Measurements from ENCODE around the gene FHL2. TPM values are rescaled to one million over a fixed set of nuclear protein-coding genes. Genes with fewer than 3 reads are reported as not detected.

The FHL2 gene
- total RNA-seq (2014; rRNA removed; shearing (Covaris generic)) = 27.4 and 30.7 TPM in 2 replicates

- Histone ChIP-seq H3K4me1 (peaks cover 10% of the 10 kb centered on the region), H3K4me3 (peak within 1 kb of the TSS; percentile 97), H3K27ac (peak within 1 kb of the TSS; percentile 72), H3K27me3 (no peaks in the 10 kb centered on the region), H3K36me3 (0 out of 2 replicates have a peak, but pooled peaks cover 2% of the 10 kb centered on the region), H3K9me3 (replicated peaks) (no peaks in the 10 kb centered on the region)
- peak; percentile 81 to 86 for DNase-seq
Observed at GRCh38 chr2:105398336-105399206, at the start of gene FHL2. Gene FHL2 (minus strand): TSS chr2:105399051. CDS start chr2:105386516, 12,535 bp downstream.

- Histone ChIP-seq H3K36me3 (no peaks in the 10 kb centered on the region), H3K4me3 (no peak overlapping the region), H3K4me1 (peaks cover 35% of the 10 kb centered on the region), H3K9me3 (replicated peaks) (no peaks in the 10 kb centered on the region), H3K27ac (no peak overlapping the region), H3K27me3 (no peaks in the 10 kb centered on the region)
- no peak for DNase-seq
Observed at GRCh38 chr2:105447476-105447875, 48.6 kb upstream of the FHL2 start.

GRCh38 chr2:105446501-105446900, 47.6 kb upstream of the FHL2 start:
- Histone ChIP-seq H3K4me1 (peaks cover 35% of the 10 kb centered on the region), H3K36me3 (no peaks in the 10 kb centered on the region), H3K27me3 (no peaks in the 10 kb centered on the region), H3K4me3 (peak overlapping the region; percentile 35; the same call in 1 of the 2 replicates), H3K27ac (peak overlapping the region; percentile 9; the same call in 1 of the 2 replicates), H3K9me3 (replicated peaks) (no peaks in the 10 kb centered on the region)
- DNase-seq = no peak

GRCh38 chr2:105445976-105446375, 47.1 kb upstream of the FHL2 start:
- Histone ChIP-seq H3K36me3 (no peaks in the 10 kb centered on the region), H3K4me3 (peak overlapping the region; percentile 35), H3K4me1 (peaks cover 35% of the 10 kb centered on the region), H3K27ac (peak overlapping the region; percentile 9; the same call in 1 of the 2 replicates), H3K9me3 (replicated peaks) (no peaks in the 10 kb centered on the region), H3K27me3 (no peaks in the 10 kb centered on the region)
- peak in 1 of 2 experiments; percentile 43 for DNase-seq

- H3K4me1 ChIP-seq = peaks cover 34% of the 10 kb centered on the region
- peak overlapping the region; percentile 35 for H3K4me3 ChIP-seq
- no peaks in the 10 kb centered on the region for H3K27me3 ChIP-seq
- no peaks in the 10 kb centered on the region for H3K36me3 ChIP-seq
- H3K27ac ChIP-seq = peak overlapping the region; percentile 9; the same call in 1 of the 2 replicates
- H3K9me3 ChIP-seq (replicated peaks) = no peaks in the 10 kb centered on the region
- no peak for DNase-seq
Observed at GRCh38 chr2:105445498-105445897, 46.6 kb upstream of the FHL2 start.

- DNase-seq = no peak
- Histone ChIP-seq H3K27ac (no peak overlapping the region), H3K4me1 (peaks cover 31% of the 10 kb centered on the region), H3K4me3 (no peak overlapping the region), H3K9me3 (replicated peaks) (no peaks in the 10 kb centered on the region), H3K36me3 (no peaks in the 10 kb centered on the region), H3K27me3 (no peaks in the 10 kb centered on the region)
Observed at GRCh38 chr2:105443617-105444598, 45.1 kb upstream of the FHL2 start.

GRCh38 chr2:105442721-105443120, 43.9 kb upstream of the FHL2 start:
- Histone ChIP-seq H3K4me3 (no peak overlapping the region), H3K27ac (no peak overlapping the region), H3K36me3 (no peaks in the 10 kb centered on the region), H3K9me3 (replicated peaks) (no peaks in the 10 kb centered on the region), H3K4me1 (peaks cover 35% of the 10 kb centered on the region), H3K27me3 (no peaks in the 10 kb centered on the region)
- no peak for DNase-seq

- no peak overlapping the region for H3K4me3 ChIP-seq
- peaks cover 40% of the 10 kb centered on the region for H3K4me1 ChIP-seq
- DNase-seq = no peak
- H3K9me3 ChIP-seq (replicated peaks) = no peaks in the 10 kb centered on the region
- H3K36me3 ChIP-seq = no peaks in the 10 kb centered on the region
- no peaks in the 10 kb centered on the region for H3K27me3 ChIP-seq
- no peak overlapping the region for H3K27ac ChIP-seq
Observed at GRCh38 chr2:105442056-105442455, 43.2 kb upstream of the FHL2 start.

GRCh38 chr2:105439141-105439540, 40.3 kb upstream of the FHL2 start:
- peak; percentile 82 to 88 for DNase-seq

GRCh38 chr2:105438104-105438929, 39.5 kb upstream of the FHL2 start:
- DNase-seq = peak; percentile 96 to 99
- Histone ChIP-seq H3K9me3 (replicated peaks) (no peaks in the 10 kb centered on the region), H3K4me1 (peaks cover 29% of the 10 kb centered on the region), H3K27ac (peak overlapping the region; percentile 97), H3K27me3 (no peaks in the 10 kb centered on the region), H3K36me3 (no peaks in the 10 kb centered on the region), H3K4me3 (peak overlapping the region; percentile 30)

More at GRCh38 chr2:105439141-105439540, 40.3 kb upstream of the FHL2 start:
- H3K27ac ChIP-seq = peak overlapping the region; percentile 97
- H3K9me3 ChIP-seq (replicated peaks) = no peaks in the 10 kb centered on the region
- H3K4me1 ChIP-seq = peaks cover 33% of the 10 kb centered on the region
- peak overlapping the region; percentile 30 for H3K4me3 ChIP-seq
- H3K27me3 ChIP-seq = no peaks in the 10 kb centered on the region
- no peaks in the 10 kb centered on the region for H3K36me3 ChIP-seq

GRCh38 chr2:105437708-105438103, 38.9 kb upstream of the FHL2 start:
- DNase-seq = peak; percentile 34 to 73
- Histone ChIP-seq H3K27me3 (no peaks in the 10 kb centered on the region), H3K4me1 (peaks cover 29% of the 10 kb centered on the region), H3K4me3 (peak overlapping the region; percentile 1), H3K9me3 (replicated peaks) (no peaks in the 10 kb centered on the region), H3K27ac (peak overlapping the region; percentile 97), H3K36me3 (no peaks in the 10 kb centered on the region)

- no peaks in the 10 kb centered on the region for H3K9me3 ChIP-seq (replicated peaks)
- no peak overlapping the region for H3K27ac ChIP-seq
- H3K27me3 ChIP-seq = no peaks in the 10 kb centered on the region
- no peaks in the 10 kb centered on the region for H3K36me3 ChIP-seq
- H3K4me1 ChIP-seq = peaks cover 9% of the 10 kb centered on the region
- H3K4me3 ChIP-seq = no peak overlapping the region
- no peak for DNase-seq
Observed at GRCh38 chr2:105432749-105433148, 33.9 kb upstream of the FHL2 start.

- no peak overlapping the region for H3K4me3 ChIP-seq
- H3K9me3 ChIP-seq (replicated peaks) = no peaks in the 10 kb centered on the region
- H3K36me3 ChIP-seq = no peaks in the 10 kb centered on the region
- H3K4me1 ChIP-seq = peaks cover 4% of the 10 kb centered on the region
- H3K27me3 ChIP-seq = no peaks in the 10 kb centered on the region
- no peak overlapping the region for H3K27ac ChIP-seq
- DNase-seq = no peak
Observed at GRCh38 chr2:105432044-105432399, 33.2 kb upstream of the FHL2 start.
